ENCODE results near the gene ERCC2.
A peak's percentile ranks its signal among the peaks of the same experiment; 100 is the strongest.
"Not testable (repeated sequence)": the region's sequence is repeated elsewhere in the genome, so short reads cannot be mapped to it uniquely, and the experiment has no call there.

ERCC2 gene

DNA sequence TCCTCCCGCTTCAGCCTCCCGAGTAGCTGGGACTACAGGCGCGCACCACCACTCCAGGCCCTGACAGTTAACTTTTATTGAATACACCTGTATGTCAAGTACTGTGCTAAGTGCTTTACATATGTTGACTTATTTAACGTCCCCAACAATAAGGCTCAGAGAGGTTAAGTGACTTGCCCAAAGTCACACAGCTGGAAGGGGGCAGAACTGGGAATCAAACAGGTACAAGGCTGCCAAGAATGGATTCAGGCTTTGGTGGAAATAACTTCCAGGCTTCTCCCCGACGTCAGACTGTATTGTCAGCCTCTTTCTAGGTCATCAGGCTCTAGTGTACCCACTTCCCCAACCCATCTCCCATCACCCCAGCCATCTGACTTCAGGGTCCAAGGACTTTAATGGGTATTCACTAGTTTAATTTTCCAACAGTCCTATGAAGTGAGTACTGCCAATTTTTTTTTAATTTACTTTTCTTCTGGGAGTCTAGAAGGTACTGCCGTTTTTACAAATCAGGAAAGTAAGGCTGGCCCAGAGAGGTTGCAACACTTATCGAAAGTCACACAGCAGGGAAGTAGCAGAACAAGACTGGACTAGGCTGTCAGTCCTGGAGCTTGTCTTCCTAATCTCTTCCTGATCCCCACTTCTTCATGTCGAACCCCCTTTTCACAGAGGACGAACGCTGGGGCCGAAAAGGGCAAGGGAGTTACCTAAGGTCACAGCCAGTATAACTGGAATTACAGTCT is 42.8 kb downstream of the ERCC2 start:
- DNase-seq: no peak

- DNase-seq: no peak
Observed at GRCh38 chr19:45324349-45324907, 45.9 kb downstream of the ERCC2 start.

- DNase-seq: no peak
Observed at GRCh38 chr19:45323671-45324081, 46.7 kb downstream of the ERCC2 start.

DNA sequence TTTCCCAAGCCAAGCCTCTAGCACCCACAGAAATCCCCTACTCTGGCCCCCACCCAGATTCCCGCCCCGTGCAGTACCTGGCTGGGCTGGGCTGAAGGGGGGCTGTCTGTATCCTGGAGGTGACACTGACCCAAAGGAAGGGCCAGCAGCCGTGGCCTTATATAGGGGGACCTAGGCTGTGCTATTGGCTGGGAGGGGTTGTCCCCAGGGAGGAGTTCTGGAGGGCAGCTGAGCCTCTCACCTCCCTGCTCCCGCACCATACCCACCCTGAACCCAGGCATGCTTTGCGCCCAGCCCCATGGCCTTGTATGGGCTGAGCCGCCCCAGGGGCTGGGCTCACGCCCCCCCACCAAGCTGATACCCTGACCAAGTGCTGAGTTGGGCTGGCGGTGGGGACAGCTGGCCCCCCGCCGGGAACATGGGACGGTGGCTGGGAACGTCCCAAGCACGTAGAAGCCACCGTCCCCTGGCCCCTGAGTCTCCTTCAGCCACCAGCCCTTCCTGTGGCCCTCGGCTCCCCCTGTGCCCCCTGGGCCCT is 47.6 kb downstream of the ERCC2 start, which contains the start of gene CKM:
Gene CKM (minus strand): TSS at position 132 of the 538 bp plus-strand sequence. CDS start 3,162 bp downstream, outside the sequence.
- no peak for DNase-seq

GRCh38 chr19:45322311-45322710 is 48.1 kb downstream of the ERCC2 start:
- peak; percentile 92 for DNase-seq

GRCh38 chr19:45321848-45322247 is 48.5 kb downstream of the ERCC2 start:
- DNase-seq: no peak

DNA sequence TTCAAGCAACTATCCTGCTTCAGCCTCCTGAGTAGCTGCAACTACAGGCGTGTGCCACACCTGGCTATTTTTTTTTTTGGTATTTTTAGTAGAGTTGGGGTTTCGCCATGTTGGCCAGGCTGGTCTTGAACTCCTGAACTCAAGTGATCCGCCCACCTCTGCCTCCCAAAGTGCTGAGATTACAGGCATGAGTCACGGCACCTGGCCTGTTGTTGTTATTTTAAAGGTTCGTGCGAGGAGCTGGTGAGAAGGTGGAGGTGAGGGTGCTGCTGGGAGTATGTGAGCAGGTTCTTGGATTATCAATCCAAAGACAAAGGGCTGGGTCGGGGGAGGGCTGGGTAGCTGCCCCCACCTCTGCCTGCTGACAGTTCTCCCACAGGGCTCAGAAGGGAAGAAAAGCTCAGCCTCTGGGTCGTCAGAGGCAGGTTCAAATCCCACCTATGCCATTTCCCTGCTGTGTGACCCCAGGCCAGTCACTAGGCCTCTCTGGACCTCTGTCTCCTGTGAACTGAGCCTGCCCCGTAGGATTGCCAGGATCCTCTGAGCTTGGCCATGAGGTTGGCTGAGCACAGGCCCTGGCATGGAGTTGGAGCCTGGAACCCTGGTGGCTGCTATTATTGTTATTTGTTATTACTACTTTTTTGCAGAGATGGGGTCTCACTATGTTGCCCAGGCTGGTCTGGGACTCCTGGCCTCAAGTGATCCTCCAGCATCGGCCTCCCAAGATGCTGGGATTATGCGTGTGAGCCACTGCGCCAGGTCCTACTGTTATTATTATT is 49.2 kb downstream of the ERCC2 start:
- DNase-seq: no peak

GRCh38 chr19:45315304-45315703 is 55.1 kb downstream of the ERCC2 start:
- DNase-seq: no peak

DNA sequence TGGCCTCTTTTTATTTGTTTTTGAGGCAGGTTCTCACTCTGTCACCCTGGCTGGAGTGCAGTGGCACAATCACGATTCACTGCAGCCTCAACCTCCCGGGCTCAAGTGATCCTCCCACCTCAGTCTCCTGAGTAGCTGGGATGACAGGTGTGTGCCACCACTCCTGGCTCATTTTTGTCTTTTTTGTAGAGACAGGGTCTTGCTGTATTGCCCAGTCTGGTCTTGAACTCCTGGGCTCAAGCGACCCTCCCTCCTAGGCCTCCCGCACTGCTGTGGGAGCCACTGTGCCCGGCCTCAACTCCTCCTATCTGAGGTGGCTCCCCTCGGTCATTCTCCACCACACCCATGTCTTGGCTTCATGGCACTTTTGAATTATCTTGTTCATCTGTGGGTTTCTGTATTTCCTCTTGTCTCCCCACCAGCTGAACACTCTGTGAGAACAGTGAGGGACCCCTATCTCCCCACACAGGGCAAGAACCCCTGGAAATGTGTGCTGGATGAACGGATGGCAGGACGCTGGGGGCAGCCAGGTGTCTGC is 55.6 kb downstream of the ERCC2 start:
- no peak for DNase-seq

- not testable (repeated sequence) for DNase-seq
Observed at GRCh38 chr19:45312285-45312684, 58.1 kb downstream of the ERCC2 start.

DNA sequence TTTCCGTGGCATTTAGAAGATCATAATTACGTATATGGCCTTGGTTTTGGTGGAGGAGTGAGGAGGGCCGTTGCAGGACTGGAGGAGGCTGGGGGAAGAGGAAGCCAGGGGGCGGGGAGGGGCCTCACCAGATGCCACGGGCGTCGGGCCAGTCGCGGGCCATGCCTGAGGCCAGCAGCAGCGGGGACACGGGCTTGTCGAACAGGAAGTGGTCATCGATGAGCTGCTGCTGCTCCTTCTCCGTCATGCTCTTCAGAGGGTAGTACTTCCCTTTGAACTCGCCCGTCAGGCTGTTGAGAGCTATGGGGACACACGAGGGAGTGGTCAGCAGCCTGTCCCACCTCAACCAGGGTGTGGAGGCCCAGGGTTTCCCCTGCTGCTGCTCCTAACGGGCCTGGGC is 58.8 kb downstream of the ERCC2 start:
- no peak for DNase-seq

DNA sequence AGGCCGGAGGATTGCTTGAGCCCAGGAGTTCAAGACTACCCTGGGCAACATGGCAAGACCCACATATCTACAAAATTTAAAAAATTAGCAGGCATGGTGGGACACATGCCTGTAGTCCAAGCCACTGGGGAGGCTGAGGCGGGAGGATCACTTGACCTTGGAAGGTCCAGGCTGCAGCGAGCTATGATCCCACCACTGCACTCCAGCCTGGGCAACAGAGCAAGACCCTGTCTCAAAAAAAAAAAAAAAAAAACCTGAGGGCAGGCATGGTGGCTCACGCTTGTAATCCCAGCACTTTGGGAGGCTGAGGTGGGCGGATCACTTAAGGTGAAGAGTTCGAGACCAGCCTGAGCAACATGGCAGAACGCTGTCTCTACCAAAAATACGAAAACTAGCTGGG is 61.1 kb downstream of the ERCC2 start:
- DNase-seq: not testable (repeated sequence)

GRCh38 chr19:45307361-45307760 is 63.0 kb downstream of the ERCC2 start:
- no peak for DNase-seq

DNA sequence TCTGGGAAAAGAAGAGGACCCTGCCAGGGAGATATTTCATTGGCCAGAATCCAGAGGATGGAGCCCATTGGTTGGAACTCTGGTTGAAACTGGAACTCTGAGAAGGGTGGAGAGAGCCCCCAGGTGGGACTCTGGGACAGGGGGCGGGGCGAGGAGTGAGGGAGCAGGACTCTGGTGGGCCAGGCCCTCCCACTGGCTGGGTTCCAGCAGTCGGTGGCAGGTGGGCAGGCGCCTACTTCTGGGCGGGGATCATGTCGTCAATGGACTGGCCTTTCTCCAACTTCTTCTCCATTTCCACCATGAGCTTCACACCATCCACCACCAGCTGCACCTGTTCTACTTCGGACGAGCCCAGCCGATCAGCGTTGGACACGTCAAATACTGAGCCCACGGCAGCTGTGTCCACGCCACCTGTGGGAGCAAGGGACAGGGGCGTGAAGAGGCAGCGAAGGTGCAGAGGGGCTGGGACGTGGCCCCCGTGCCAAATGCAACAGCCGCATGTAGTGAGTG is 63.8 kb downstream of the ERCC2 start:
- peak; percentile 19 for DNase-seq

- DNase-seq: no peak
Observed at GRCh38 chr19:45306040-45306439, 64.3 kb downstream of the ERCC2 start.

- DNase-seq: no peak
Observed at GRCh38 chr19:45305421-45305820, 65.0 kb downstream of the ERCC2 start.

DNA sequence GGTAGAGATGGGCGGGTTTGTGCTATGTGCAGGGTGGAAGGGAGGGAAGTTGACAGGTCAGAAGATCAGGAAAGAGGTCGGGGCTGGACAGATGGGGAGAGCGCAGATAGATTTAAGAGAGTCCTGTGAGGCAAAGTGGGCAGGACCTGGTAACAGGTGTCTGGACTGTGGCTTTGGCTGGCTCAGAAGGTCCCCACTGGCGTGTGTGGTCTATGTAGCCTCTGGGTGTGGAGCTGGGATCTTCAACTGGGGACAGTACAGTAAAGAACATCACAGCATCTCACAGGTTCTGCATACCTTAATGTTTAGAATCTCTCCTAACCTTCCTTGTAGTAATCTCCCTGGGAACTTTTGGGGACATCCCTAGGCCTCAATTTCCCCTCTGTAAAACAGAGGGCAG is 65.4 kb downstream of the ERCC2 start:
- DNase-seq: no peak

- DNase-seq: no peak
Observed at GRCh38 chr19:45304141-45304926, 66.0 kb downstream of the ERCC2 start.

GRCh38 chr19:45303269-45304060 is 66.9 kb downstream of the ERCC2 start:
- no peak for DNase-seq

DNA sequence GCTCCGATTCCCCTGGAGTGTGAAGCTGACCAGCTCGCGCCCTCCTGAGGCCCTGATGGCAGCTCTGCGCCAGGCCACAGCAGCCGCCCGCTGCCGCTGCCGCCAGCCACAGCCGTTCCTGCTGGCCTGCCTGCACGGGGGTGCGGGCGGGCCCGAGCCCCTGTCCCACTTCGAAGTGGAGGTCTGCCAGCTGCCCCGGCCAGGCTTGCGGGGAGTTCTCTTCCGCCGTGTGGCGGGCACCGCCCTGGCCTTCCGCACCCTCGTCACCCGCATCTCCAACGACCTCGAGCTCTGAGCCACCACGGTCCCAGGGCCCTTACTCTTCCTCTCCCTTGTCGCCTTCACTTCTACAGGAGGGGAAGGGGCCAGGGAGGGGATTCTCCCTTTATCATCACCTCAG is 68.0 kb downstream of the ERCC2 start:
- no peak for DNase-seq
